Measurements from ENCODE around the gene TLX2.
"Not testable (repeated sequence)": the region's sequence is repeated elsewhere in the genome, so short reads cannot be mapped to it uniquely, and the experiment has no call there.

TLX2 gene

GRCh38 chr2:74558284-74559230, 44.3 kb downstream of the TLX2 start:
- no peak for DNase-seq

- no peak for DNase-seq
Observed at GRCh38 chr2:74559912-74560311, 45.7 kb downstream of the TLX2 start.

GRCh38 chr2:74560591-74560990, 46.3 kb downstream of the TLX2 start:
- no peak for DNase-seq

GRCh38 chr2:74561022-74561421, 46.8 kb downstream of the TLX2 start:
- not testable (repeated sequence) for DNase-seq

- DNase-seq, result no peak
Observed at GRCh38 chr2:74562126-74562775, 48.0 kb downstream of the TLX2 start.

GRCh38 chr2:74564222-74564621, 50.0 kb downstream of the TLX2 start:
- DNase-seq, result no peak

- DNase-seq, result no peak
Observed at GRCh38 chr2:74566076-74566753, 52.0 kb downstream of the TLX2 start.

GRCh38 chr2:74566754-74567085, 52.5 kb downstream of the TLX2 start:
- no peak for DNase-seq
